Measurements from ENCODE around the gene TMEM132C. TPM values are rescaled to one million over a fixed set of nuclear protein-coding genes. Genes with fewer than 3 reads are reported as not detected.

The TMEM132C gene
- total and polyA plus RNA-seq, 4 donors = 0.05 to 0.08 (median 0.05) TPM; not detected in 1

- no peaks in the 10 kb centered on the region for H3K4me1 ChIP-seq (ENCODE audit: control insufficient read depth in 4 of 4, insufficient read depth in 4 of 4, low read length in 3 of 4)
- no peak overlapping the region for H3K4me3 ChIP-seq (ENCODE audit: low read depth in 1 of 3, low read length in 3 of 3)
- H3K36me3 ChIP-seq (ENCODE audit: control insufficient read depth in 4 of 4, insufficient read depth in 3 of 4, low read depth in 1 of 4, low read length in 3 of 4) = no peaks in the 10 kb centered on the region
- no peak for DNase-seq (ENCODE audit: low spot score)
- no peaks in the 10 kb centered on the region for H3K9me3 ChIP-seq (ENCODE audit: control insufficient read depth in 4 of 4, low read length in 3 of 4)
- 90% methylated on average over 22 of the region's 22 CpGs for whole genome bisulfite sequencing
- H3K9ac ChIP-seq (ENCODE audit: low read depth in 1 of 2, low read length in 2 of 2) = no peak overlapping the region
- no peak overlapping the region for H3K27ac ChIP-seq (ENCODE audit: low read depth in 1 of 2, low read length in 2 of 2)
- peaks cover 0 to 3% (median 0%) of the 10 kb centered on the region in 4 donors for H3K27me3 ChIP-seq (ENCODE audit: control insufficient read depth in 4 of 4, insufficient read depth in 4 of 4, low read length in 3 of 4)
- TF ChIP-seq RXRA (IDR thresholded peaks at IDR 0.05) (no peak), YY1 (IDR thresholded peaks at IDR 0.05) (no peak), ZBTB33 (IDR thresholded peaks at IDR 0.05) (no peak), JUND (IDR thresholded peaks at IDR 0.05) (no peak), FOXA2 (IDR thresholded peaks at IDR 0.05) (no peak), ATF3 (IDR thresholded peaks at IDR 0.05) (no peak)
Observed at GRCh38 chr12:128695697-128696096, 428.7 kb downstream of the TMEM132C start.

- Histone ChIP-seq H3K4me1 (ENCODE audit: control insufficient read depth in 4 of 4, insufficient read depth in 4 of 4, low read length in 3 of 4) (no peaks in the 10 kb centered on the region), H3K9ac (ENCODE audit: low read depth in 1 of 2, low read length in 2 of 2) (no peak overlapping the region), H3K36me3 (ENCODE audit: control insufficient read depth in 4 of 4, insufficient read depth in 3 of 4, low read depth in 1 of 4, low read length in 3 of 4) (no peaks in the 10 kb centered on the region), H3K27ac (ENCODE audit: low read depth in 1 of 2, low read length in 2 of 2) (no peak overlapping the region), H3K4me3 (ENCODE audit: low read depth in 1 of 3, low read length in 3 of 3) (no peak overlapping the region), H3K27me3 (ENCODE audit: control insufficient read depth in 4 of 4, insufficient read depth in 4 of 4, low read length in 3 of 4) (no peaks in the 10 kb centered on the region), H3K9me3 (ENCODE audit: control insufficient read depth in 4 of 4, low read length in 3 of 4) (no peaks in the 10 kb centered on the region)
- WGBS = 63% methylated on average over 12 of the region's 12 CpGs
- no peak for DNase-seq (ENCODE audit: low spot score)
- TF ChIP-seq HNF4A (conservative IDR thresholded peaks at IDR 0.05) = no peak
- TF ChIP-seq RXRA (IDR thresholded peaks at IDR 0.05) = no peak
- no peak for TF ChIP-seq ATF3 (IDR thresholded peaks at IDR 0.05)
- TF ChIP-seq REST (IDR thresholded peaks at IDR 0.05) = no peak
- no peak for TF ChIP-seq FOXA1 (IDR thresholded peaks at IDR 0.05)
- TF ChIP-seq MAX (IDR thresholded peaks at IDR 0.05) = no peak
- TF ChIP-seq NR2F2 (IDR thresholded peaks at IDR 0.05) = no peak
- no peak for TF ChIP-seq TAF1 (conservative IDR thresholded peaks at IDR 0.05)
- TF ChIP-seq JUND (IDR thresholded peaks at IDR 0.05) = no peak
- no peak for TF ChIP-seq ZBTB33 (IDR thresholded peaks at IDR 0.05)
- no peak for TF ChIP-seq GABPA (IDR thresholded peaks at IDR 0.05 in 1 of 2, conservative IDR thresholded peaks at IDR 0.05 in 1 of 2)
- TF ChIP-seq CTCF (IDR thresholded peaks at IDR 0.05; ENCODE audit: low read depth, low read length, missing input control) = no peak
- no peak for TF ChIP-seq HNF4G (IDR thresholded peaks at IDR 0.05)
- TF ChIP-seq YY1 (IDR thresholded peaks at IDR 0.05) = no peak
- no peak for TF ChIP-seq EGR1 (IDR thresholded peaks at IDR 0.05; ENCODE audit: low read depth in 2 of 2)
- no peak for TF ChIP-seq FOXA2 (IDR thresholded peaks at IDR 0.05)
- TF ChIP-seq SP1 (IDR thresholded peaks at IDR 0.05) = no peak
- no peak for TF ChIP-seq RAD21 (IDR thresholded peaks at IDR 0.05)
Observed at GRCh38 chr12:128698301-128698972, 431.5 kb downstream of the TMEM132C start.

All from liver (tissue), 9 donors.